Endothelial cell of umbilical vein (primary cell): ENCODE measurements around the gene NRK.

Experiments used
- JUN ChIP-seq: IDR thresholded peaks from 2 replicates; pipeline ENCODE4 v1.6.1; 2011; ENCODE audit warnings: borderline replicate concordance, low read depth; ENCODE audit not compliant: insufficient read length, insufficient read depth
- POLR2A ChIP-seq: IDR thresholded peaks from 2 replicates; pipeline ENCODE4 v1.6.1; 2012; ENCODE audit warnings: low read depth, mild to moderate bottlenecking, control low read depth, low read length
- POLR2AphosphoS5 ChIP-seq: IDR thresholded peaks from 2 replicates; pipeline ENCODE4 v1.6.1; 2012; ENCODE audit warnings: low read depth, mild to moderate bottlenecking, control low read depth, low read length, moderate library complexity; ENCODE audit not compliant: insufficient read depth
- TF ChIP-seq, protein P1 (sequence below), 2 donors: IDR thresholded peaks; 1 replicate in 1 of 2; 2 replicates in 1 of 2; pipeline ENCODE4 v1.5.1; 2011; ENCODE audit warnings: low read length in 2 of 2, mild to moderate bottlenecking in 2 of 2, moderate library complexity in 2 of 2, control low read depth in 1 of 2, inconsistent platforms in 1 of 2, low read depth in 1 of 2; ENCODE audit not compliant: insufficient read depth in 1 of 2; ENCODE audit errors: extremely low read depth in 1 of 2
- TF ChIP-seq, protein P2 (sequence below): IDR thresholded peaks from 2 replicates; pipeline ENCODE4 v1.6.1; 2011; ENCODE audit not compliant: insufficient read depth, insufficient read length

DNA sequence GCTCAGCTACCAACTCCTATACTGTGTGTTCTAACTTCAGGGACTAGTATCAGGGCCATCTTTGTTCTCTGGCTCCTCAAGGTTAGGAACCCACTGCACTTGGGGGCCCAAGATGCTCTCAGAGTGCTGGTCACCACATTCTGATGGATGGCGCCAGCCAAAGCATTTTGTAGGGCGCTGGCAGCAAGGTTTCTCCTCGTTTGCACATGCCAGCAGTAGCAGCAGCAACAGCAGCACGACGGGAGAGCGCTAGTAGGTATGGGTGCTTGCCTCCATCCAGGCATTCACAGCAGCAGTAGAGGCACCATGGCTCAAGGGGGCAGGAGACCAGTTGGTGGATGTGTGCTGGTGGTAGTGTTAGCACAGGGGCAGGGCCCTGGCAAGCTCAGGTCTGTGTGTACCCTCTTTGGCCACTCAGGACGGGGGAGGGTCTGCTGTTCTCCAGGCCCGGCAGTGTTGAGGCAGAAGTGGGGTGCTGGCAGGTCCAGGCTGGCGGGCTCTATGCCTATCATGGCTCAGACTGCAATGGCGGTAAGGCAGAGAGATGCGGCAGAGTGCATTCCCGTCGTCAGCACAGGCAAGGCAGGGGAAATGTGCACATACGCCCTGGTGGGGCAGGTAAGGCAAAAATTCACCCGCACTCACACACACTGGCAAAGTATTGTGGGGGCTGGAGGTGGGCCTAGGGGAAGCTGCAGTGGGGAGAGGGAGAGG, 159.6 kb downstream of the NRK start:
- TF ChIP-seq, protein P1, sequence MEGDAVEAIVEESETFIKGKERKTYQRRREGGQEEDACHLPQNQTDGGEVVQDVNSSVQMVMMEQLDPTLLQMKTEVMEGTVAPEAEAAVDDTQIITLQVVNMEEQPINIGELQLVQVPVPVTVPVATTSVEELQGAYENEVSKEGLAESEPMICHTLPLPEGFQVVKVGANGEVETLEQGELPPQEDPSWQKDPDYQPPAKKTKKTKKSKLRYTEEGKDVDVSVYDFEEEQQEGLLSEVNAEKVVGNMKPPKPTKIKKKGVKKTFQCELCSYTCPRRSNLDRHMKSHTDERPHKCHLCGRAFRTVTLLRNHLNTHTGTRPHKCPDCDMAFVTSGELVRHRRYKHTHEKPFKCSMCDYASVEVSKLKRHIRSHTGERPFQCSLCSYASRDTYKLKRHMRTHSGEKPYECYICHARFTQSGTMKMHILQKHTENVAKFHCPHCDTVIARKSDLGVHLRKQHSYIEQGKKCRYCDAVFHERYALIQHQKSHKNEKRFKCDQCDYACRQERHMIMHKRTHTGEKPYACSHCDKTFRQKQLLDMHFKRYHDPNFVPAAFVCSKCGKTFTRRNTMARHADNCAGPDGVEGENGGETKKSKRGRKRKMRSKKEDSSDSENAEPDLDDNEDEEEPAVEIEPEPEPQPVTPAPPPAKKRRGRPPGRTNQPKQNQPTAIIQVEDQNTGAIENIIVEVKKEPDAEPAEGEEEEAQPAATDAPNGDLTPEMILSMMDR (IDR thresholded peaks at IDR 0.05; ENCODE audit: extremely low read depth in 1 of 2, insufficient read depth in 1 of 2, low read depth in 1 of 2, low read length in 2 of 2): no peak
- TF ChIP-seq POLR2AphosphoS5 (no peak), POLR2A (no peak), JUN (no peak)
- TF ChIP-seq, protein P2, sequence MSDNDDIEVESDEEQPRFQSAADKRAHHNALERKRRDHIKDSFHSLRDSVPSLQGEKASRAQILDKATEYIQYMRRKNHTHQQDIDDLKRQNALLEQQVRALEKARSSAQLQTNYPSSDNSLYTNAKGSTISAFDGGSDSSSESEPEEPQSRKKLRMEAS: no peak
